ENCODE data around the gene CD28.
"Not testable (repeated sequence)": the region's sequence is repeated elsewhere in the genome, so short reads cannot be mapped to it uniquely, and the experiment has no call there.

GRCh38 chr2:203784710-203785270 is 78.4 kb downstream of the CD28 start:
- TF ChIP-seq CTCF (IDR thresholded peaks at IDR 0.05); POLR2AphosphoS5 (IDR thresholded peaks at IDR 0.05; ENCODE audit: insufficient read depth in 1 of 2, low read depth in 1 of 2); POLR2A (IDR thresholded peaks at IDR 0.05): not testable (repeated sequence)

Data from vagina (tissue), 2 donors.